HepG2 (cell line): ENCODE results near the gene VPS11. TPM values are rescaled to one million over a fixed set of nuclear protein-coding genes. Genes with fewer than 3 reads are reported as not detected.

Source experiments
- CEBPG ChIP-seq: IDR thresholded peaks from 2 replicates; pipeline ENCODE4 v1.6.1; 2016
- CENPT ChIP-seq: sonication (generic); formaldehyde crosslinking; IDR thresholded peaks from 2 replicates; pipeline ENCODE4 v1.8.0; 2022; ENCODE audit warnings: low read depth, mild to moderate bottlenecking, moderate library complexity, missing genetic modification reagents
- DMTF1 ChIP-seq: sonication (generic); formaldehyde crosslinking; IDR thresholded peaks from 2 replicates; pipeline ENCODE4 v1.4.0; 2020; ENCODE audit warnings: mild to moderate bottlenecking, missing genetic modification reagents
- FOXJ3 ChIP-seq: sonication (generic); formaldehyde crosslinking; IDR thresholded peaks from 2 replicates; pipeline ENCODE4 v1.4.0; 2020; ENCODE audit warnings: missing genetic modification reagents, mild to moderate bottlenecking, borderline replicate concordance
- HHEX ChIP-seq: IDR thresholded peaks from 2 replicates; pipeline ENCODE4 v1.6.1; 2016; ENCODE audit warnings: control low read depth
- RFXAP ChIP-seq: sonication (generic); formaldehyde crosslinking; IDR thresholded peaks from 2 replicates; pipeline ENCODE4 v1.4.0; 2020; ENCODE audit warnings: missing genetic modification reagents, borderline replicate concordance
- SETDB1 ChIP-seq: sonication (generic); formaldehyde crosslinking; IDR thresholded peaks from 2 replicates; pipeline ENCODE4 v1.5.1; 2020; ENCODE audit warnings: missing genetic modification reagents, mild to moderate bottlenecking, borderline replicate concordance
- SNAI1 ChIP-seq: sonication (generic); formaldehyde crosslinking; IDR thresholded peaks from 2 replicates; pipeline ENCODE4 v1.5.0; 2020; ENCODE audit warnings: mild to moderate bottlenecking, missing genetic modification reagents, borderline replicate concordance
- YEATS2 ChIP-seq: sonication (generic); formaldehyde crosslinking; IDR thresholded peaks from 2 replicates; pipeline ENCODE4 v1.4.0; 2020; ENCODE audit warnings: missing genetic modification reagents, borderline replicate concordance
- ZBTB20 ChIP-seq: sonication (generic); formaldehyde crosslinking; IDR thresholded peaks from 2 replicates; pipeline ENCODE4 v1.8.1; 2023; ENCODE audit warnings: missing genetic modification reagents, low read depth, mild to moderate bottlenecking, borderline replicate concordance
- ZBTB21 ChIP-seq: sonication (generic); formaldehyde crosslinking; IDR thresholded peaks from 2 replicates; pipeline ENCODE4 v1.4.0; 2020; ENCODE audit warnings: missing genetic modification reagents
- ZHX2 ChIP-seq, 2 experiments: sonication (generic) in 1 of 2; formaldehyde crosslinking in 1 of 2; IDR thresholded peaks; 2 replicates each; pipeline versions ENCODE4 v1.6.1 to v1.9.0; 2014 to 2022; ENCODE audit warnings: antibody characterized with exemption in 1 of 2, borderline replicate concordance in 1 of 2, inconsistent platforms in 1 of 2, low read depth in 1 of 2, missing genetic modification reagents in 1 of 2
- ZNF205 ChIP-seq: IDR thresholded peaks from 2 replicates; pipeline ENCODE4 v1.6.1; 2018; ENCODE audit warnings: missing biosample characterization, missing genetic modification reagents
- ZNF431 ChIP-seq: sonication (generic); formaldehyde crosslinking; IDR thresholded peaks from 2 replicates; pipeline ENCODE4 v1.9.0; 2022; ENCODE audit warnings: missing genetic modification reagents, low read depth, mild to moderate bottlenecking, borderline replicate concordance
- ZNF660 ChIP-seq: sonication (generic); formaldehyde crosslinking; IDR thresholded peaks from 2 replicates; pipeline ENCODE4 v1.5.1; 2020; ENCODE audit warnings: mild to moderate bottlenecking, low read depth, missing genetic modification reagents, borderline replicate concordance
- ZNF775 ChIP-seq: sonication (generic); formaldehyde crosslinking; IDR thresholded peaks from 2 replicates; pipeline ENCODE4 v1.4.0; 2020; ENCODE audit warnings: missing genetic modification reagents, mild to moderate bottlenecking, moderate library complexity, borderline replicate concordance
- polyA plus RNA-seq, 8 experiments: library from polyadenylated mRNA; depleted of rRNA in 3 of 8; stranded (reverse) in 7 of 8; unstranded in 1 of 8; fragments of >200 nt; fragmentation: Illumina TruSeq in 4 of 8; extraction: Trizol in 4 of 8; gene quantifications; 2 replicates each; pipeline versions ENCODE4 v1.2.1 to v1.2.3, GENCODE V29; 2011 to 2016; ENCODE audit warnings: low read depth in 4 of 8, missing spikeins in 1 of 8, mixed read lengths in 1 of 8; ENCODE audit not compliant: insufficient read depth in 1 of 8
- total RNA-seq, 5 experiments: library from RNA; depleted of rRNA; stranded (reverse); fragments of >200 nt; fragmentation: Illumina TruSeq; extraction: Trizol; gene quantifications; 2 replicates each; pipeline ENCODE4 v1.2.3, GENCODE V29; 2016; ENCODE audit warnings: low read depth in 1 of 5
- TF ChIP-seq, protein P1 (sequence below): sonication (generic); formaldehyde crosslinking; IDR thresholded peaks from 2 replicates; pipeline ENCODE4 v1.8.1; 2023; ENCODE audit warnings: missing genetic modification reagents, inconsistent platforms, borderline replicate concordance

Gene VPS11
- total and polyA plus RNA-seq, 2 of the 13 experiments (the other 11 are each of a cell fraction or from before 2014, with no cell fraction given), result 13.7 to 21.6 TPM

GRCh38 chr11:119029340-119030028, 38.1 kb upstream of the VPS11 start (continued):
- TF ChIP-seq ZHX2 (IDR thresholded peaks at IDR 0.05; ENCODE audit: low read depth), result no peak
- no peak for TF ChIP-seq ZHX2 (CRISPR knock-in tag; IDR thresholded peaks at IDR 0.05; ENCODE audit: borderline replicate concordance)
- no peak for TF ChIP-seq ZNF205
- TF ChIP-seq SNAI1 (CRISPR knock-in tag), result no peak
- no peak for TF ChIP-seq ZBTB20
- TF ChIP-seq DMTF1 (CRISPR knock-in tag), result no peak
- TF ChIP-seq SETDB1, result no peak
- TF ChIP-seq HHEX (CRISPR knock-in tag), result no peak
- no peak for TF ChIP-seq RFXAP (CRISPR knock-in tag)
- TF ChIP-seq ZBTB21 (CRISPR knock-in tag), result no peak
- TF ChIP-seq, protein P1, sequence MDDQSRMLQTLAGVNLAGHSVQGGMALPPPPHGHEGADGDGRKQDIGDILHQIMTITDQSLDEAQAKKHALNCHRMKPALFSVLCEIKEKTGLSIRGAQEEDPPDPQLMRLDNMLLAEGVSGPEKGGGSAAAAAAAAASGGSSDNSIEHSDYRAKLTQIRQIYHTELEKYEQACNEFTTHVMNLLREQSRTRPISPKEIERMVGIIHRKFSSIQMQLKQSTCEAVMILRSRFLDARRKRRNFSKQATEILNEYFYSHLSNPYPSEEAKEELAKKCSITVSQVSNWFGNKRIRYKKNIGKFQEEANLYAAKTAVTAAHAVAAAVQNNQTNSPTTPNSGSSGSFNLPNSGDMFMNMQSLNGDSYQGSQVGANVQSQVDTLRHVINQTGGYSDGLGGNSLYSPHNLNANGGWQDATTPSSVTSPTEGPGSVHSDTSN, result no peak
- peak; percentile 13; the same call in 1 of the 2 replicates for TF ChIP-seq CEBPG (CRISPR knock-in tag)
- no peak for TF ChIP-seq FOXJ3 (CRISPR knock-in tag)
- TF ChIP-seq CENPT (CRISPR knock-in tag), result no peak
- TF ChIP-seq ZNF431 (CRISPR knock-in tag), result no peak
- TF ChIP-seq ZNF775 (CRISPR knock-in tag), result no peak
- TF ChIP-seq YEATS2, result no peak
- TF ChIP-seq ZNF660 (CRISPR knock-in tag), result no peak
